Keratinocyte (primary cell): ENCODE data around the gene FAM228A. TPM values are rescaled to one million over a fixed set of nuclear protein-coding genes. Genes with fewer than 3 reads are reported as not detected.

ENCODE experiments used
- DNase-seq: peaks from one replicate; pipeline ENCODE4 v3.0.0-alpha.2; 2011; ENCODE audit warnings: low read depth, missing footprints, low spot score
- FAIRE-seq: peaks from 2 replicates; lab custom pipeline; 2011; peaks lifted over from hg19 to GRCh38; lab: Jason Lieb, UNC
- H2AFZ ChIP-seq: 2 replicates; pipeline ENCODE4 v1.6.0; 2012; ENCODE audit warnings: low read length, control low read depth, inconsistent platforms; ENCODE audit not compliant: control insufficient read depth
- H3K27ac ChIP-seq: 2 replicates; pipeline ENCODE4 v1.5.1; 2011; ENCODE audit warnings: low read length; ENCODE audit not compliant: control insufficient read depth, insufficient read depth
- H3K27me3 ChIP-seq: 3 replicates; pipeline ENCODE4 v1.6.0; 2011; ENCODE audit warnings: low read length; ENCODE audit not compliant: control insufficient read depth, insufficient read depth; ENCODE audit errors: extremely low read depth
- H3K36me3 ChIP-seq, 2 experiments: 2 replicates in 1 of 2; 3 replicates in 1 of 2; pipeline ENCODE4 v1.5.1; 2011; ENCODE audit warnings: low read length in 2 of 2, mild to moderate bottlenecking in 1 of 2; ENCODE audit not compliant: control insufficient read depth in 2 of 2, insufficient read depth in 2 of 2; ENCODE audit errors: extremely low read depth in 1 of 2
- H3K4me1 ChIP-seq: 3 replicates; pipeline ENCODE4 v1.5.1; 2011; ENCODE audit warnings: low read length; ENCODE audit not compliant: control insufficient read depth, insufficient read depth; ENCODE audit errors: extremely low read depth
- H3K4me2 ChIP-seq: 3 replicates; pipeline ENCODE4 v1.6.0; 2011; ENCODE audit warnings: low read depth, low read length; ENCODE audit not compliant: control insufficient read depth, insufficient read depth; ENCODE audit errors: extremely low read depth
- H3K4me3 ChIP-seq, 3 experiments: fragments of 200-600 bp in 1 of 3; sonication (generic) in 1 of 3; 2 replicates in 2 of 3; 3 replicates in 1 of 3; pipeline ENCODE4 v1.5.1; 2011 to 2016; ENCODE audit warnings: low read length in 3 of 3, mild to moderate bottlenecking in 3 of 3, control low read depth in 2 of 3, inconsistent platforms in 1 of 3, low read depth in 1 of 3, mixed read lengths in 1 of 3, mixed run types in 1 of 3, moderate library complexity in 1 of 3; ENCODE audit not compliant: control insufficient read depth in 2 of 3, insufficient read depth in 2 of 3; ENCODE audit errors: extremely low read depth in 1 of 3
- H3K79me2 ChIP-seq: 2 replicates; pipeline ENCODE4 v1.6.0; 2012; ENCODE audit warnings: low read length; ENCODE audit not compliant: control insufficient read depth, insufficient read depth
- H3K9ac ChIP-seq: 3 replicates; pipeline ENCODE4 v1.6.0; 2011; ENCODE audit warnings: low read length; ENCODE audit not compliant: control insufficient read depth, insufficient read depth; ENCODE audit errors: extremely low read depth
- H3K9me1 ChIP-seq: 3 replicates; pipeline ENCODE4 v1.6.0; 2011; ENCODE audit warnings: low read length; ENCODE audit not compliant: control insufficient read depth, insufficient read depth; ENCODE audit errors: extremely low read depth
- H3K9me3 ChIP-seq: 2 replicates; pipeline ENCODE4 v1.5.1; 2012; ENCODE audit warnings: low read depth, low read length; ENCODE audit not compliant: control insufficient read depth
- H4K20me1 ChIP-seq: 3 replicates; pipeline ENCODE4 v1.6.0; 2011; ENCODE audit warnings: low read length; ENCODE audit not compliant: control insufficient read depth, insufficient read depth; ENCODE audit errors: extremely low read depth
- CTCF ChIP-seq, 3 experiments: IDR thresholded peaks in 1 of 3; conservative IDR thresholded peaks in 1 of 3; optimal IDR thresholded peaks in 1 of 3; 2 replicates in 2 of 3; 3 replicates in 1 of 3; pipeline versions ENCODE3 to v1.5.1; 2011; ENCODE audit warnings: low read length in 3 of 3, mild to moderate bottlenecking in 3 of 3, moderate library complexity in 2 of 3, control low read depth in 1 of 3, inconsistent platforms in 1 of 3; ENCODE audit not compliant: insufficient read depth in 2 of 3; ENCODE audit errors: extremely low read depth in 1 of 3
- EZH2 ChIP-seq: IDR thresholded peaks from one replicate; pipeline ENCODE4 v1.6.1; 2012; ENCODE audit warnings: inconsistent platforms, mild to moderate bottlenecking, low read length, moderate library complexity
- dilution Hi-C: fragments of 300-500 bp; cut with MboI; formaldehyde crosslinking; loops from one replicate; pipeline ENCODE4 v1.7.0; 2020; ENCODE audit warnings: low sequenced_read_pairs; ENCODE audit not compliant: extremely low pct_ligation_motif_present
- polyA plus RNA-seq, 5 experiments: library from polyadenylated mRNA; depleted of rRNA in 3 of 5; stranded (reverse) in 3 of 5; stranded (forward) in 1 of 5; unstranded in 1 of 5; fragments of >200 nt; gene quantifications; 1 replicate in 1 of 5; 2 replicates in 3 of 5; 3 replicates in 1 of 5; pipeline versions ENCODE4 v1.2.1 to v1.2.3, GENCODE V29; 2011 to 2012; ENCODE audit warnings: missing spikeins in 2 of 5, low read depth in 1 of 5, low replicate concordance in 1 of 5

The FAM228A gene
- polyA plus RNA-seq, 1 donor (not counting 4 experiments of a cell fraction or from before 2014, with no cell fraction given), result not detected

DNA sequence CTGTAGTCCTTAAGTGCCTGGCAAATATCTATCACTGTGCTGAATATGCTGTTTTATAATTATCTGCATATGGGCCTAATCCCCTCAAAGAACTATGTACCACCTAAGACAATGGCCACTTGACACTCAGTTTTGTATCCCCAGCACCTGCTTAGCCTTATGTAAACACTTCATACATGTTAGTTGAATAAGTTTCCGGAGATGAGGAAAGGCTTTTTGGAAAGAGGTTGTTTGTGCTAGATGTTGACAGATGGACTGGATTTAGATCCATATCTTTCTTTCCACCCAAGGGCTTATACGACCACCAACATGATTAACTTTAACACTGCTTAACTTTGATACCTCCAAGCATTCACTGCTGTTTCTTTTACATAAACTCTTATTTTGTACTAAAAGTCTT, 63.3 kb downstream of the FAM228A start:
- Histone ChIP-seq H3K27ac (no peak overlapping the region), H3K4me2 (no peak overlapping the region), H2AFZ (no peak overlapping the region), H3K4me1 (no peaks in the 10 kb centered on the region), H3K79me2 (no peaks in the 10 kb centered on the region), H3K9me3 (no peaks in the 10 kb centered on the region), H3K9me1 (no peaks in the 10 kb centered on the region), H3K36me3 (peaks cover 0 to 2% of the 10 kb centered on the region in 2 experiments), H3K4me3 (no peak overlapping the region), H3K9ac (no peak overlapping the region), H3K27me3 (no peaks in the 10 kb centered on the region), H4K20me1 (no peaks in the 10 kb centered on the region)
- DNase-seq, result no peak
- no peak for FAIRE-seq
- dilution Hi-C loops, result no loop called here
- no peak for TF ChIP-seq EZH2

DNA sequence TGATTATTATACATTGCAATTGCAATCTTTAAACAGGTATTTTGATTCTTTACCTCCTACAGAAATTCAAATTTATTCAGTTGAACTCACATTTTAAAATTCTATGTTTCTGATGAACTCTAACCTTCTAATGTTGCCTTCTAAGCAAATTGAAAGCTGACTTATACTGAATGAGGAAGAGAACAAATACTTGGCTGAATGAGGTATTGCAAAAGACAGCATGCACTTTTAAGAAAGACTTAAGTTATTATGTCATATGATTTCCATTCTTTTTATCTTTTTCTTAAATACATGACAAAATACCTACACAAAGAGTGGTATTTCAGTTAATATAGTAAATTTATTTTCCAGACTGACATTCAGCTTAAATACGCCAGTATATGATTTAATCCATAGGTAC, 64.7 kb downstream of the FAM228A start:
- H3K36me3 ChIP-seq, result peaks cover 0 to 2% of the 10 kb centered on the region in 2 experiments
- no peak overlapping the region for H2AFZ ChIP-seq
- FAIRE-seq, result no peak
- no peak overlapping the region for H3K9ac ChIP-seq
- H3K4me3 ChIP-seq, result no peak overlapping the region
- no peak overlapping the region for H3K27ac ChIP-seq
- no peaks in the 10 kb centered on the region for H3K9me1 ChIP-seq
- H3K27me3 ChIP-seq, result no peaks in the 10 kb centered on the region
- TF ChIP-seq CTCF (optimal IDR thresholded peaks at IDR 0.05 in 1 of 3, IDR thresholded peaks at IDR 0.05 in 1 of 3, conservative IDR thresholded peaks at IDR 0.05 in 1 of 3; ENCODE audit: extremely low read depth in 1 of 3, insufficient read depth in 2 of 3, low read length in 3 of 3) (no peak), EZH2 (no peak)
- H3K4me1 ChIP-seq, result no peaks in the 10 kb centered on the region
- H3K79me2 ChIP-seq, result no peaks in the 10 kb centered on the region
- DNase-seq, result no peak
- no peaks in the 10 kb centered on the region for H4K20me1 ChIP-seq
- no peaks in the 10 kb centered on the region for H3K9me3 ChIP-seq
- dilution Hi-C loops, result no loop called here
- H3K4me2 ChIP-seq, result no peak overlapping the region

Other genes with a start within 250 kb of the FAM228A start
- 2.7 to 4.4 TPM (median 3.6 TPM) in 3 replicates for gene ATAD2B, start 247.9 kb upstream of the FAM228A start, polyA plus RNA-seq
- 5.7 to 11.7 TPM (median 10.1 TPM) in 3 replicates for gene UBXN2A, start 234.6 kb upstream of the FAM228A start, polyA plus RNA-seq
- gene MFSD2B, start 165.0 kb upstream of the FAM228A start, polyA plus RNA-seq, result 0.03 to 0.12 TPM (median 0.10 TPM) in 3 replicates
- gene WDCP, start 127.7 kb upstream of the FAM228A start, polyA plus RNA-seq, result 10.8 to 11.4 TPM (median 11.0 TPM) in 3 replicates
- 21.9 to 27.9 TPM (median 24.5 TPM) in 3 replicates for gene FKBP1B, start 125.3 kb upstream of the FAM228A start, polyA plus RNA-seq
- gene SF3B6, start 98.7 kb upstream of the FAM228A start, polyA plus RNA-seq, result 189 to 347 TPM (median 265 TPM) in 3 replicates
- 30.9 to 53.9 TPM (median 36.3 TPM) in 3 replicates for gene TP53I3, start 90.2 kb upstream of the FAM228A start, polyA plus RNA-seq
- gene PFN4, start 51.7 kb upstream of the FAM228A start, polyA plus RNA-seq, result 0.14 to 0.28 TPM (median 0.16 TPM) in 3 replicates
- gene FAM228B, start 51.6 kb upstream of the FAM228A start, polyA plus RNA-seq, result 0.73 to 2.5 TPM (median 2.0 TPM) in 3 replicates
- 15.2 to 19.7 TPM (median 17.8 TPM) in 3 replicates for gene ITSN2, start 185.5 kb downstream of the FAM228A start, polyA plus RNA-seq